HL-60 (cell line): ENCODE results near the gene MGST1.

Source experiments
- CTCF ChIP-seq: IDR thresholded peaks from one replicate; pipeline ENCODE4 v1.5.1; 2011; ENCODE audit warnings: low read length, control low read depth, inconsistent platforms; ENCODE audit not compliant: insufficient read depth
- GABPA ChIP-seq: IDR thresholded peaks from 2 replicates; pipeline ENCODE4 v1.6.1; 2012; ENCODE audit warnings: low read depth
- POLR2AphosphoS5 ChIP-seq: IDR thresholded peaks from 2 replicates; pipeline ENCODE4 v1.6.1; 2012; ENCODE audit warnings: low read depth
- REST ChIP-seq: IDR thresholded peaks from 2 replicates; pipeline ENCODE4 v1.6.1; 2012; ENCODE audit warnings: low read depth; ENCODE audit not compliant: insufficient replicate concordance

- no peak for TF ChIP-seq CTCF
- TF ChIP-seq REST = no peak
- TF ChIP-seq POLR2AphosphoS5 = no peak
- no peak for TF ChIP-seq GABPA
Measured at GRCh38 chr12:16362550-16362949, 15.1 kb downstream of the MGST1 start.
